ENCODE data around the gene MET. TPM values are rescaled to one million over a fixed set of nuclear protein-coding genes. Genes with fewer than 3 reads are reported as not detected.

MET gene
- total and polyA plus RNA-seq, 2 of the 8 experiments (the other 6 are each of a cell fraction or from before 2014, with no cell fraction given) = 3.5 to 12.9 TPM

- no peak overlapping the region for H3K4me3 ChIP-seq (ENCODE audit: extremely low read depth in 1 of 4, insufficient read depth in 2 of 4, low read depth in 3 of 4, low read length in 4 of 4)
- no peaks in the 10 kb centered on the region for H3K36me3 ChIP-seq (ENCODE audit: control insufficient read depth in 2 of 4, insufficient read depth in 4 of 4, low read length in 3 of 4)
- FAIRE-seq (no peak), DNase-seq (ENCODE audit: low read depth in 1 of 2, low spot score in 2 of 2) (no peak)
- CTCF ChIA-PET (ENCODE audit: partially characterized antibody) = interaction anchor here (0.8 to 2.3 kb wide), 11 partner anchors 10 to 138 kb away, joined by 3 to 12 read pairs (median 3); no protein-coding TSS in a partner anchor
- no peak overlapping the region for H3K56ac ChIP-seq (replicated peaks; ENCODE audit: insufficient read length, low read depth, low read length)
- no peak overlapping the region for H2BK20ac ChIP-seq (ENCODE audit: low read length)
- H3K4me1 ChIP-seq (replicated peaks in 1 of 4; ENCODE audit: control insufficient read depth in 3 of 4, insufficient read depth in 4 of 4, low read length in 3 of 4) = 0 out of 7 replicates have a peak, but pooled peaks cover 0 to 2% (median 0%) of the 10 kb centered on the region in 4 experiments
- H4K8ac ChIP-seq (ENCODE audit: extremely low read depth, insufficient read depth, low read length) = no peak overlapping the region
- H4K91ac ChIP-seq (replicated peaks; ENCODE audit: insufficient read length, low read length) = no peak overlapping the region
- TF ChIP-seq EGR1 (IDR thresholded peaks at IDR 0.05; ENCODE audit: borderline replicate concordance, low read depth, low read length) (no peak), TCF12 (IDR thresholded peaks at IDR 0.05; ENCODE audit: low read depth, low read length) (no peak), MAFK (IDR thresholded peaks at IDR 0.05; ENCODE audit: low read depth, low read length) (no peak), NRF1 (IDR thresholded peaks at IDR 0.05; ENCODE audit: low read depth, low read length) (no peak), CEBPB (IDR thresholded peaks at IDR 0.05; ENCODE audit: low read depth, low read length) (no peak), ASH2L (IDR thresholded peaks at IDR 0.05; ENCODE audit: low read length) (no peak), CBX8 (IDR thresholded peaks at IDR 0.05; ENCODE audit: borderline replicate concordance, low read depth, low read length) (no peak)
- no peak overlapping the region for H3K9ac ChIP-seq (replicated peaks in 1 of 4; ENCODE audit: extremely low read depth in 1 of 4, low read depth in 3 of 4, low read length in 3 of 4)
- no peak overlapping the region for H4K5ac ChIP-seq (ENCODE audit: insufficient read length, low read depth, low read length)
- POLR2A ChIA-PET (ENCODE audit: partially characterized antibody) = interaction anchor here (1.6 kb wide), 1 partner anchor 12 kb away, joined by 3 read pairs; no protein-coding TSS in a partner anchor
- H2BK120ac ChIP-seq (replicated peaks; ENCODE audit: low read depth, low read length) = no peak overlapping the region
- H3K79me1 ChIP-seq (ENCODE audit: low read depth, low read length) = no peaks in the 10 kb centered on the region; the same call in 1 of the 2 replicates
- no peak overlapping the region for H3K23ac ChIP-seq (ENCODE audit: insufficient read length)
- H2BK5ac ChIP-seq (ENCODE audit: low read depth, low read length) = no peak overlapping the region
- no peak overlapping the region for H3K27ac ChIP-seq (ENCODE audit: low read depth, low read length)
- no peaks in the 10 kb centered on the region for H3K27me3 ChIP-seq (replicated peaks in 1 of 4; ENCODE audit: control insufficient read depth in 3 of 4, extremely low read depth in 1 of 4, insufficient read depth in 3 of 4, low read length in 3 of 4)
- 92% methylated on average over 4 of the region's 4 CpGs; no CpG with 5 or more reads in 1 of the 2 experiments for WGBS, 2 experiments (ENCODE audit: extremely low coverage in 1 of 2, insufficient coverage in 1 of 2, insufficient read length in 1 of 2, insufficient replicate concordance in 2 of 2, low coverage in 1 of 2, low lambda C conversion rate in 2 of 2, missing lambda C conversion rate in 1 of 2)
- no peaks in the 10 kb centered on the region for H4K20me1 ChIP-seq (replicated peaks in 1 of 2; ENCODE audit: control insufficient read depth in 1 of 2, insufficient read depth in 2 of 2, low read length in 2 of 2)
- H3K9me3 ChIP-seq (ENCODE audit: insufficient read depth in 2 of 2, low read depth in 1 of 2, low read length in 1 of 2) = no peaks in the 10 kb centered on the region
- no peak overlapping the region for H3K4ac ChIP-seq (replicated peaks; ENCODE audit: insufficient read length, low read depth, low read length)
- H2AFZ ChIP-seq (ENCODE audit: low read length) = no peak overlapping the region
- H3K79me2 ChIP-seq (ENCODE audit: control insufficient read depth in 1 of 2, insufficient read depth in 2 of 2, low read length in 2 of 2) = no peaks in the 10 kb centered on the region
- no peak overlapping the region for H2BK12ac ChIP-seq (ENCODE audit: low read depth, low read length)
- H2BK15ac ChIP-seq (ENCODE audit: low read length) = no peak overlapping the region
- H3K18ac ChIP-seq (ENCODE audit: extremely low read depth, low read length) = no peak overlapping the region
- H3K14ac ChIP-seq (ENCODE audit: insufficient read length) = no peak overlapping the region
- H3K4me2 ChIP-seq (ENCODE audit: insufficient read depth in 1 of 2, low read depth in 2 of 2, low read length in 2 of 2) = no peak overlapping the region
- H2AK5ac ChIP-seq (ENCODE audit: low read depth, low read length) = no peak overlapping the region
- H3K23me2 ChIP-seq (ENCODE audit: low read depth, low read length) = no peaks in the 10 kb centered on the region
Measured at GRCh38 chr7:116726713-116727431, 54.9 kb downstream of the MET start.
